ENCODE data around the gene GSTA1. TPM values are rescaled to one million over a fixed set of nuclear protein-coding genes. Genes with fewer than 3 reads are reported as not detected.
A peak's percentile ranks its signal among the peaks of the same experiment; 100 is the strongest.
"Not testable (repeated sequence)": the region's sequence is repeated elsewhere in the genome, so short reads cannot be mapped to it uniquely, and the experiment has no call there.

The GSTA1 gene
- total RNA-seq, 4 donors from 2014 or later = 1.4 to 18.5 (median 16.2) TPM; not detected in 1

- no peak for DNase-seq
- peaks cover 0 to 4% (median 0%) of the 10 kb centered on the region in 4 donors for H3K4me1 ChIP-seq
- no peaks in the 10 kb centered on the region for H3K9me3 ChIP-seq
- no peak overlapping the region for H3K27ac ChIP-seq
- TF ChIP-seq EP300 (IDR thresholded peaks at IDR 0.05; ENCODE audit: low read depth) = no peak
- no peak for TF ChIP-seq POLR2A (IDR thresholded peaks at IDR 0.05)
- TF ChIP-seq, protein P1, sequence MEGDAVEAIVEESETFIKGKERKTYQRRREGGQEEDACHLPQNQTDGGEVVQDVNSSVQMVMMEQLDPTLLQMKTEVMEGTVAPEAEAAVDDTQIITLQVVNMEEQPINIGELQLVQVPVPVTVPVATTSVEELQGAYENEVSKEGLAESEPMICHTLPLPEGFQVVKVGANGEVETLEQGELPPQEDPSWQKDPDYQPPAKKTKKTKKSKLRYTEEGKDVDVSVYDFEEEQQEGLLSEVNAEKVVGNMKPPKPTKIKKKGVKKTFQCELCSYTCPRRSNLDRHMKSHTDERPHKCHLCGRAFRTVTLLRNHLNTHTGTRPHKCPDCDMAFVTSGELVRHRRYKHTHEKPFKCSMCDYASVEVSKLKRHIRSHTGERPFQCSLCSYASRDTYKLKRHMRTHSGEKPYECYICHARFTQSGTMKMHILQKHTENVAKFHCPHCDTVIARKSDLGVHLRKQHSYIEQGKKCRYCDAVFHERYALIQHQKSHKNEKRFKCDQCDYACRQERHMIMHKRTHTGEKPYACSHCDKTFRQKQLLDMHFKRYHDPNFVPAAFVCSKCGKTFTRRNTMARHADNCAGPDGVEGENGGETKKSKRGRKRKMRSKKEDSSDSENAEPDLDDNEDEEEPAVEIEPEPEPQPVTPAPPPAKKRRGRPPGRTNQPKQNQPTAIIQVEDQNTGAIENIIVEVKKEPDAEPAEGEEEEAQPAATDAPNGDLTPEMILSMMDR (IDR thresholded peaks at IDR 0.05) = no peak
- TF ChIP-seq POLR2AphosphoS5 (IDR thresholded peaks at IDR 0.05) = no peak
- in situ Hi-C loops (cut with MboI; ENCODE audit: low pct_ligation_motif_present in 1 of 4, low pct_unique_long_range_greater_than_20kb in 1 of 4, low sequenced_read_pairs in 3 of 4) = loop anchor here in 2 of 4 donors (5.0 kb wide), 1 partner anchor 41 kb away; no protein-coding TSS in a partner anchor
- whole genome bisulfite sequencing, 2 donors (ENCODE audit: low coverage in 1 of 2) = 92% methylated on average over 20 of the region's 24 CpGs; no CpG with 5 or more reads in 1 of the 2 donors
- H3K4me3 ChIP-seq = no peak overlapping the region
- no peaks in the 10 kb centered on the region for H3K36me3 ChIP-seq
- H3K27me3 ChIP-seq = no peaks in the 10 kb centered on the region
- intact Hi-C loops (cut with DNase I; ENCODE audit: low total_unique reads) = loop anchor here (2.0 kb wide), 1 partner anchor 40 kb away; no protein-coding TSS in a partner anchor
Measured at GRCh38 chr6:52786249-52786956, 17.2 kb downstream of the GSTA1 start.

DNA sequence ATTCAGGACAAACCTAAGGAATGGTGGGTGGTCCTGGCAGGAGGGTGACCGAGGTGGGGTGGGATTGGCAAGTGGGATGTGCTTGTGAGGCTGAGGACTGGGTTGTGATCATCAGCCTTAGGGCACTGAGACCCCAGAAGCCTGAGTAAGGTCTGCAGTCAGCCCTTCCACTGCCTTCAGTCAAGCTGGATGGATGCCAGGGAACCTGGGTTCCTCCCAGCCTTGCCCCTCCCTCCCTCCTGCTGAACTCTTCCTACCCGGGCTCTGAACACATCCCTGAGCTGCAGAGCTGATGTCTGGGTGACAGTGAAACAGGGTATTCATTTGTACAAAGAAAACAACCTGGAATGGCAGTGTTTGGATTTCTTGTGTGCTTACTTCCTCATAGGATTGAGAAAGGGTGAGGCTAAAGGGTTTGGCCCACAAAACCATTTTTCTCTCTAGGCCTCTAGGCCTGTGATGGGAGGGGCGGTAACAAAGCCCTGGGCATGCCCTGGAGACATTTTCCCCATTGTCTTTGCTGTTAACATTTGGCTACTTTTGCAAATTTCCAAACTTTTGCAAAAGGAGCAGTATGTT lies 20.8 kb downstream of the GSTA1 start:
- 33 to 42% methylated on average over 1 to 3 of the region's 3 CpGs for WGBS, 2 donors (ENCODE audit: low coverage in 1 of 2)
- peak; percentile 41 for DNase-seq
- H3K27me3 ChIP-seq; intact Hi-C loops (cut with DNase I; ENCODE audit: low total_unique reads); H3K9me3 ChIP-seq; H3K4me1 ChIP-seq; H3K4me3 ChIP-seq; H3K36me3 ChIP-seq; in situ Hi-C loops (cut with MboI; ENCODE audit: low pct_ligation_motif_present in 1 of 4, low pct_unique_long_range_greater_than_20kb in 1 of 4, low sequenced_read_pairs in 3 of 4): not testable (repeated sequence)
- peak overlapping the region in 1 of 4 donors; percentile 44 for H3K27ac ChIP-seq

GRCh38 chr6:52782209-52782608 lies 21.4 kb downstream of the GSTA1 start:
- in situ Hi-C loops (cut with MboI; ENCODE audit: low pct_ligation_motif_present in 1 of 4, low pct_unique_long_range_greater_than_20kb in 1 of 4, low sequenced_read_pairs in 3 of 4); intact Hi-C loops (cut with DNase I; ENCODE audit: low total_unique reads); H3K36me3 ChIP-seq; H3K9me3 ChIP-seq; DNase-seq; H3K4me1 ChIP-seq; H3K4me3 ChIP-seq; H3K27me3 ChIP-seq: not testable (repeated sequence)
- H3K27ac ChIP-seq = peak overlapping the region in 1 of 4 donors; percentile 44

GRCh38 chr6:52779237-52779636 lies 24.4 kb downstream of the GSTA1 start:
- in situ Hi-C loops (cut with MboI; ENCODE audit: low pct_ligation_motif_present in 1 of 4, low pct_unique_long_range_greater_than_20kb in 1 of 4, low sequenced_read_pairs in 3 of 4) = no loop called here
- WGBS, 2 donors (ENCODE audit: low coverage in 1 of 2) = 43 to 50% methylated on average over 1 of the region's 1 CpG
- Histone ChIP-seq H3K27me3 (no peaks in the 10 kb centered on the region), H3K27ac (no peak overlapping the region), H3K4me3 (no peak overlapping the region), H3K4me1 (peaks cover 0 to 4% (median 0%) of the 10 kb centered on the region in 4 donors), H3K9me3 (no peaks in the 10 kb centered on the region), H3K36me3 (no peaks in the 10 kb centered on the region)
- TF ChIP-seq POLR2AphosphoS5 (IDR thresholded peaks at IDR 0.05) (no peak), POLR2A (IDR thresholded peaks at IDR 0.05) (no peak), EP300 (IDR thresholded peaks at IDR 0.05; ENCODE audit: low read depth) (no peak)
- TF ChIP-seq, protein P1 (IDR thresholded peaks at IDR 0.05) = no peak
- intact Hi-C loops (cut with DNase I; ENCODE audit: low total_unique reads) = no loop called here
- no peak for DNase-seq

- DNase-seq; in situ Hi-C loops (cut with MboI; ENCODE audit: low pct_ligation_motif_present in 1 of 4, low pct_unique_long_range_greater_than_20kb in 1 of 4, low sequenced_read_pairs in 3 of 4); H3K4me1 ChIP-seq; H3K4me3 ChIP-seq; H3K9me3 ChIP-seq; H3K27me3 ChIP-seq; H3K36me3 ChIP-seq; H3K27ac ChIP-seq; intact Hi-C loops (cut with DNase I; ENCODE audit: low total_unique reads): not testable (repeated sequence)
- 90% methylated on average over 3 to 7 of the region's 9 CpGs for WGBS, 2 donors (ENCODE audit: low coverage in 1 of 2)
Measured at GRCh38 chr6:52776711-52777351, 26.8 kb downstream of the GSTA1 start.

- H3K4me1 ChIP-seq; H3K9me3 ChIP-seq; in situ Hi-C loops (cut with MboI; ENCODE audit: low pct_ligation_motif_present in 1 of 4, low pct_unique_long_range_greater_than_20kb in 1 of 4, low sequenced_read_pairs in 3 of 4); H3K27me3 ChIP-seq; H3K27ac ChIP-seq; intact Hi-C loops (cut with DNase I; ENCODE audit: low total_unique reads); DNase-seq; H3K4me3 ChIP-seq; H3K36me3 ChIP-seq: not testable (repeated sequence)
- 73 to 90% methylated on average over 4 of the region's 4 CpGs for WGBS, 2 donors (ENCODE audit: low coverage in 1 of 2)
Measured at GRCh38 chr6:52769399-52769798, 34.2 kb downstream of the GSTA1 start.

GRCh38 chr6:52767658-52768057 lies 36.0 kb downstream of the GSTA1 start:
- in situ Hi-C loops (cut with MboI; ENCODE audit: low pct_ligation_motif_present in 1 of 4, low pct_unique_long_range_greater_than_20kb in 1 of 4, low sequenced_read_pairs in 3 of 4); DNase-seq; H3K36me3 ChIP-seq; H3K4me3 ChIP-seq; H3K4me1 ChIP-seq; intact Hi-C loops (cut with DNase I; ENCODE audit: low total_unique reads); H3K9me3 ChIP-seq; H3K27me3 ChIP-seq; H3K27ac ChIP-seq: not testable (repeated sequence)

- H3K27ac ChIP-seq; H3K27me3 ChIP-seq; intact Hi-C loops (cut with DNase I; ENCODE audit: low total_unique reads); H3K4me3 ChIP-seq; H3K4me1 ChIP-seq; DNase-seq; H3K9me3 ChIP-seq; in situ Hi-C loops (cut with MboI; ENCODE audit: low pct_ligation_motif_present in 1 of 4, low pct_unique_long_range_greater_than_20kb in 1 of 4, low sequenced_read_pairs in 3 of 4); H3K36me3 ChIP-seq: not testable (repeated sequence)
- 36 to 40% methylated on average over 1 to 2 of the region's 2 CpGs for WGBS, 2 donors (ENCODE audit: low coverage in 1 of 2)
Measured at GRCh38 chr6:52763322-52763916, 40.2 kb downstream of the GSTA1 start, which contains the start of gene GSTA2. GSTA2 (minus strand) TSS chr6:52763475; CDS start chr6:52757947, 5,528 bp downstream.
